Pancreas (tissue), 10 donors: ENCODE results near the gene COL4A1. TPM values are rescaled to one million over a fixed set of nuclear protein-coding genes. Genes with fewer than 3 reads are reported as not detected.
A peak's percentile ranks its signal among the peaks of the same experiment; 100 is the strongest.

Experiments
- ATAC-seq, 4 donors: fragments of 200-7000 bp; cut with Tn5 transposase; one replicate each; pipeline versions ENCODE4 v1.8.0 to v1.9.1; 2020; ENCODE audit warnings: mild to moderate bottlenecking in 4 of 4, moderate library complexity in 4 of 4
- DNase-seq, 6 donors: peaks; one replicate each; pipeline ENCODE4 v3.0.0-alpha.2; 2020
- FAIRE-seq: peaks from 2 replicates; lab custom pipeline; 2012; peaks lifted over from hg19 to GRCh38; lab: Jason Lieb, UNC
- H3K27ac ChIP-seq, 4 donors: fragments of 200-600 bp; sonication (generic); 1 replicate in 3 of 4; 2 replicates in 1 of 4; pipeline versions ENCODE4 v1.5.0 to v1.8.0; 2020
- H3K27me3 ChIP-seq, 4 donors: fragments of 200-600 bp; one replicate each; pipeline ENCODE4 v1.8.0; 2021
- H3K36me3 ChIP-seq, 3 donors: fragments of 200-600 bp; sonication (generic) in 1 of 3; one replicate each; pipeline versions ENCODE4 v1.5.0 to v1.8.0; 2020 to 2021
- H3K4me1 ChIP-seq, 3 donors: fragments of 200-600 bp; one replicate each; pipeline ENCODE4 v1.8.0; 2021
- H3K4me3 ChIP-seq, 4 donors: fragments of 200-600 bp; sonication (generic) in 2 of 4; one replicate each; pipeline versions ENCODE4 v1.5.0 to v1.8.0; 2020 to 2021
- H3K9me3 ChIP-seq, 4 donors: fragments of 200-600 bp; one replicate each; pipeline ENCODE4 v1.8.0; 2021
- WGBS, 2 donors: extraction: QIAGEN DNeasy Blood & Tissue Kit; methylation state at CpG; one replicate each; pipeline ENCODE4 v1.1.7; 2013; 5-methylcytosine and 5-hydroxymethylcytosine counted together
- intact Hi-C, 3 donors: fragments of 100-400 bp; cut with DNase I; formaldehyde crosslinking; loops; one replicate each; pipeline versions ENCODE4 v1.11.1 to v1.14.2; 2022
- polyA plus RNA-seq, 2 donors: library from polyadenylated mRNA; stranded (reverse); fragments of 200-250 nt; gene quantifications; one replicate each; pipeline ENCODE4 v1.2.3, GENCODE V29; 2013
- total RNA-seq, 6 donors: library from RNA; stranded (reverse); fragmentation: NEBNext Ultra II Directional in 4 of 6; extraction: Animal tissue kit (Norgen Biotek cat#: 25700) in 4 of 6; gene quantifications; one replicate each; pipeline versions ENCODE4 v1.2.1 to v1.2.4, GENCODE V29; 2021 to 2023
- TF ChIP-seq, protein P1 (sequence below), 4 donors: fragments of 200-600 bp; sonication (generic) in 3 of 4; IDR thresholded peaks; one replicate each; pipeline versions ENCODE4 v1.5.0 to v1.8.0; 2021; ENCODE audit warnings: antibody characterized with exemption in 4 of 4
- donor health status: healthy with polysubstance abuse.
- donor health status: DM: no; HTN: no; CAD: no; lungs with moderate emphysema.
- donor health status: DM: no; HTN: no; CAD: no.
- donor health status: control.
- donor health status: control.
- donor health status: Bipolar disorder and iron deficiency.
- donor health status: DM: yes; HTN: yes; CAD: no.
- donor health status: DM: no; HTN: no; CAD: no.
- donor health status: DM: no; HTN: no; CAD: no.
- donor health status: DM: yes; HTN: yes; CAD: no.

The COL4A1 gene
- total and polyA plus RNA-seq, 8 donors, result 20.7 to 167 (median 35.6) TPM

DNA sequence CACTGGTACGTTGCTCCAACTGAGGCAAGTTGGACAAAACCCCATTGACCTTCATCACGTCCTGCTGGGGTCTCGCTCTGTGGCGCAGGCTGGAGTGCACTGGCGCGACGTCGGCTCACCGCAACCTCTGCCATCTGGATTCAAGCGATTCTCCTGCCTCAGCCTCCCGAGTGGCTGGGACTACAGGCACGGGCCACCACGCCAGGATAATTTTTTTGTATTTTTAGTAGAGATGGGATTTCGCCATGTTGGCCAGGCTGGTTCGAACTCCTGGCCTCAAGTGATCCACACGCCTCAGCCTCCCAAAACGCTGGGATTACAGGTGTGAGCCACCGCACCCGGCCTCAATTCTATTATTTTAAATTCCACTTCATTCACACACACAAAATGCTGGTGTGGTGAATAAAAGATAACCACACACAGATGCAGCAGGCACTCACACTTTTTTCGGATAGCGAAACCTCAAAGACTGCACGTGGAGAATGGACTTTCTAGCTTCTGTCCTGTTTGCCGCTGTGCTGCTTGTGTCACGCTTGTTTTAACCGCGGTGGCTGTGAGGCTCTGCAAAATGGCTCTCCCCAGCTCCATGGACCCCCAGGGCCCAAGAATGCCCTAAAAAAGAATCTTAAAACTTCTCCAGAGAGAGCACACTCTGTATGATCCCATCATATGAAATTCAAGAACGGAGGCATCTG lies 58.4 kb downstream of the COL4A1 start:
- Histone ChIP-seq H3K9me3 (no peaks in the 10 kb centered on the region), H3K27me3 (no peaks in the 10 kb centered on the region), H3K36me3 (no peaks in the 10 kb centered on the region), H3K4me1 (peaks cover 0 to 17% (median 0%) of the 10 kb centered on the region in 3 donors), H3K4me3 (no peak overlapping the region), H3K27ac (peak overlapping the region in 1 of 4 donors; percentile 60)
- FAIRE-seq (no peak), ATAC-seq (no peak), DNase-seq (no peak)
- 93 to 95% methylated on average over 27 of the region's 27 CpGs for WGBS, 2 donors
- TF ChIP-seq, protein P1, sequence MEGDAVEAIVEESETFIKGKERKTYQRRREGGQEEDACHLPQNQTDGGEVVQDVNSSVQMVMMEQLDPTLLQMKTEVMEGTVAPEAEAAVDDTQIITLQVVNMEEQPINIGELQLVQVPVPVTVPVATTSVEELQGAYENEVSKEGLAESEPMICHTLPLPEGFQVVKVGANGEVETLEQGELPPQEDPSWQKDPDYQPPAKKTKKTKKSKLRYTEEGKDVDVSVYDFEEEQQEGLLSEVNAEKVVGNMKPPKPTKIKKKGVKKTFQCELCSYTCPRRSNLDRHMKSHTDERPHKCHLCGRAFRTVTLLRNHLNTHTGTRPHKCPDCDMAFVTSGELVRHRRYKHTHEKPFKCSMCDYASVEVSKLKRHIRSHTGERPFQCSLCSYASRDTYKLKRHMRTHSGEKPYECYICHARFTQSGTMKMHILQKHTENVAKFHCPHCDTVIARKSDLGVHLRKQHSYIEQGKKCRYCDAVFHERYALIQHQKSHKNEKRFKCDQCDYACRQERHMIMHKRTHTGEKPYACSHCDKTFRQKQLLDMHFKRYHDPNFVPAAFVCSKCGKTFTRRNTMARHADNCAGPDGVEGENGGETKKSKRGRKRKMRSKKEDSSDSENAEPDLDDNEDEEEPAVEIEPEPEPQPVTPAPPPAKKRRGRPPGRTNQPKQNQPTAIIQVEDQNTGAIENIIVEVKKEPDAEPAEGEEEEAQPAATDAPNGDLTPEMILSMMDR (IDR thresholded peaks at IDR 0.05), result no peak
- intact Hi-C loops, result no loop called here

DNA sequence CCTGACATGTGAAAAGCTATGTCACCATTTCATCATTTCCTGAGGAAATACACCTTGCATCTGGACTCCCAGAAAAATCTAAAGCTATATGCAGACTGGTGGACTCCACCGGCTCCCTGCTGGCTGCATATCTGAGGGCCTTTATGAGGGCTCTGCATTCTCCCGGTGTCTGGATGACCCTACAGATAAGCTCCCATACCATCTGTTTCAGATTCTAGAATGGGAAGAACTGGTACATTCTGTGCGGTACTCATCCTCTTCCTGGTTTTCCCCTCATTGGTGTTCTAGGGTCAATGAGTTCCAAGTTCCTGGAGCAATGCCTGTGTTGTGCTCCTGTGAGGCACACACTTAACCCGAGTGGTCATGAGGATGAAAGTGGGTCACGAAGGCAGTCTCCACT lies 60.4 kb downstream of the COL4A1 start:
- H3K36me3 ChIP-seq, result no peaks in the 10 kb centered on the region

DNA sequence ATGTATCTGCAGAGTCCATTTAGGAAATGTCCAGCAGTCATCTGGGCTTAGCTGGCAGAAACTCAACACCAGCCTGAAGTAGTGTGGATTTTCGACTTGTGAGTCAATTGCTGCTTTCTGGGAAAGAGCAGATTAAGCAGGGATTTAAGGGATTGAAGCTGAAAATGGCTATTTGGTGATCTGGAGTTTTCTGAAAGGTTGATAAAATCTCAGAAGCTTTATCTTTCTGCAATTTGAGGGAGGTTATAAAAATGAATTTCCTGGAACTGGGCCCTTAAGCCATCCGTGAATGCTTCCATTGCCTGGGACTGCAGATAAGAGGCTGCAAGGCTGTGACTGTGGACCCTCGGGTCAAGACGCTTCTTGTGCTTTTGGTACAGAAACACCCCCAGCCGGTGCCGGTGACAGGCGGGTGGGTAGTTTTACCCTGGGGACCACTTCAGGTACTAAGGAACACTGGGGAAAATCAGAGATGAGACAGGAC lies 61.5 kb downstream of the COL4A1 start:
- no peak for FAIRE-seq

More for the DNA sequence above, 60.4 kb downstream of the COL4A1 start:
- H3K9me3 ChIP-seq, result no peaks in the 10 kb centered on the region
- FAIRE-seq (no peak), DNase-seq (no peak), ATAC-seq (no peak)
- peaks cover 0 to 14% (median 0%) of the 10 kb centered on the region in 3 donors for H3K4me1 ChIP-seq
- WGBS, 2 donors, result 65 to 71% methylated on average over 5 of the region's 5 CpGs
- H3K27ac ChIP-seq, result no peak overlapping the region
- H3K4me3 ChIP-seq, result no peak overlapping the region
- intact Hi-C loops, result no loop called here
- TF ChIP-seq, protein P1 (IDR thresholded peaks at IDR 0.05), result no peak
- no peaks in the 10 kb centered on the region for H3K27me3 ChIP-seq

DNA sequence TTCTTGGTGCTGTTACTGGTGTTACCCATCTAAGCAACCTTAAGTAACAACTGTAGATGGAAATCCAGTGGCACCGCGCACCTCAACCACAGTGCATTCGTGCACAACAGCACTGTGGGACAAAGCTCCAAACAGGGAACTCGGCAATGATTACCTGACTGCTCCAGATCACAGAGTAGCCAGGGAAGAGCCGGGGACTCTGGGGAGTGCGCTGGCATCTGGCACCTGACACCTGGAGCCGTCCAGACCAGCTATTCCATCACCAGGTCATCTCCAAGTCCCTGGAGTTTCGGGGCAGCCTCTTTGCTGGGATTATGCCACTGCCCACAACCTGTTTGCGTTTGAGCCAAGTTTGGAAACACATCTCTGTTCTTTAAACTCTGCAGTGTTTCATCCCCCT lies 62.0 kb downstream of the COL4A1 start:
- DNase-seq (no peak), ATAC-seq (no peak), FAIRE-seq (no peak)
- 78 to 79% methylated on average over 9 of the region's 9 CpGs for WGBS, 2 donors
- Histone ChIP-seq H3K27ac (no peak overlapping the region), H3K36me3 (no peaks in the 10 kb centered on the region), H3K4me1 (peaks cover 0 to 7% (median 0%) of the 10 kb centered on the region in 3 donors), H3K9me3 (no peaks in the 10 kb centered on the region), H3K4me3 (no peak overlapping the region), H3K27me3 (no peaks in the 10 kb centered on the region)
- intact Hi-C loops, result no loop called here
- TF ChIP-seq, protein P1 (IDR thresholded peaks at IDR 0.05), result no peak

More for the DNA sequence above, 61.5 kb downstream of the COL4A1 start:
- 82 to 86% methylated on average over 7 of the region's 7 CpGs for WGBS, 2 donors
- intact Hi-C loops, result no loop called here
- Histone ChIP-seq H3K36me3 (no peaks in the 10 kb centered on the region), H3K4me1 (peaks cover 0 to 7% (median 0%) of the 10 kb centered on the region in 3 donors), H3K4me3 (no peak overlapping the region), H3K9me3 (no peaks in the 10 kb centered on the region), H3K27ac (no peak overlapping the region), H3K27me3 (no peaks in the 10 kb centered on the region)
- no peak for ATAC-seq
- DNase-seq, result no peak
- TF ChIP-seq, protein P1 (IDR thresholded peaks at IDR 0.05), result no peak
